ENCODE data around the gene TUBGCP6.

- TF ChIP-seq POLR2A (IDR thresholded peaks at IDR 0.05; ENCODE audit: low read depth, low read length) (no peak), POLR2AphosphoS5 (IDR thresholded peaks at IDR 0.05; ENCODE audit: low read depth, low read length) (no peak)
Observed at GRCh38 chr22:50278461-50278860, 33.6 kb upstream of the TUBGCP6 start.

Measured in GM12892 (cell line).